Activated CD4-positive, alpha-beta T cell treated with anti-CD3 and anti-CD28 coated beads, Interleukin-2, amount 50 U/mL, for 24 hours (primary cell): ENCODE results near the gene PLIN3.
"Not testable (repeated sequence)": the region's sequence is repeated elsewhere in the genome, so short reads cannot be mapped to it uniquely, and the experiment has no call there.

Experiments used
- DNase-seq, 2 donors: peaks; one replicate each; pipeline ENCODE4 v3.0.0-alpha.2; 2020; ENCODE audit warnings: low read depth in 1 of 2, low spot score in 1 of 2

The PLIN3 gene, protein sequence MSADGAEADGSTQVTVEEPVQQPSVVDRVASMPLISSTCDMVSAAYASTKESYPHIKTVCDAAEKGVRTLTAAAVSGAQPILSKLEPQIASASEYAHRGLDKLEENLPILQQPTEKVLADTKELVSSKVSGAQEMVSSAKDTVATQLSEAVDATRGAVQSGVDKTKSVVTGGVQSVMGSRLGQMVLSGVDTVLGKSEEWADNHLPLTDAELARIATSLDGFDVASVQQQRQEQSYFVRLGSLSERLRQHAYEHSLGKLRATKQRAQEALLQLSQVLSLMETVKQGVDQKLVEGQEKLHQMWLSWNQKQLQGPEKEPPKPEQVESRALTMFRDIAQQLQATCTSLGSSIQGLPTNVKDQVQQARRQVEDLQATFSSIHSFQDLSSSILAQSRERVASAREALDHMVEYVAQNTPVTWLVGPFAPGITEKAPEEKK

DNA sequence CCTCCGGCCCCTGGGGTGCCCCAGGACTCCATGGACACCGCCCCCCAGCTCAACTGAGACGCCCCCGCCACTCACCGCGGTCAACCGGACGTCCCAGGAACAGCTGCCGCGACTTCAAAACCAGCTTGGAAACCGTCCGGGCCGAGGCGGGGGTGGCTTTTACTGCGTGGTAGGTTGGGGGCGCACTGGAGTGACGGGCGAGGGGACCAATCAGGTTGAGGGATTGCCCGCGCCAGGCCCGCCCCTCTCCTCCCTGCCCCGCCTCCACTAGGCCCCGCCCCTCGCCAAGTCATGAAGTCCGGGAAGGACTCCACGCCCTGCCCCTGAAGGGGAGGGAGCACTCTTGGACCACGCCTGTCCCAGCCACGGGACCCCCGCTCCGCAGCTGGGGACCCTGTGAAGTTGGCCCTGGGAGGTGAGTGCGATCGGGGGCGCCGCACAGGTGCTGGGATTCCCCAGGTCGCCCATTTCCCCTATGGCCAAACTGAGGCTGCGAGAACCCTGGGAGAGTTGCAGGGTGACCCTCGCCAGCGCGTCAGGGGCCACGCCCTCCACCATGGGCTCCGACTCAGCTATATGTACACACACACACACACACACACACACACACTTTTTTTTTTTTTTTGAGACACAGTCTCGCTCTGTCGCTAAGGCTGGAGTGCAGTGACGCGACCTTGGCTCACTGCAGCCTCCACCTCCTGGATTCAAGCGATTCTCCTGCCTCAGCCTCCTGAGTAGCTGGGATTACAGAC, at the start of gene PLIN3:
PLIN3 (minus strand) TSS at position 134 of the 752 bp plus-strand sequence. CDS start 6,273 bp downstream, outside the sequence.
- DNase-seq: peak; percentile 84 to 85

DNA sequence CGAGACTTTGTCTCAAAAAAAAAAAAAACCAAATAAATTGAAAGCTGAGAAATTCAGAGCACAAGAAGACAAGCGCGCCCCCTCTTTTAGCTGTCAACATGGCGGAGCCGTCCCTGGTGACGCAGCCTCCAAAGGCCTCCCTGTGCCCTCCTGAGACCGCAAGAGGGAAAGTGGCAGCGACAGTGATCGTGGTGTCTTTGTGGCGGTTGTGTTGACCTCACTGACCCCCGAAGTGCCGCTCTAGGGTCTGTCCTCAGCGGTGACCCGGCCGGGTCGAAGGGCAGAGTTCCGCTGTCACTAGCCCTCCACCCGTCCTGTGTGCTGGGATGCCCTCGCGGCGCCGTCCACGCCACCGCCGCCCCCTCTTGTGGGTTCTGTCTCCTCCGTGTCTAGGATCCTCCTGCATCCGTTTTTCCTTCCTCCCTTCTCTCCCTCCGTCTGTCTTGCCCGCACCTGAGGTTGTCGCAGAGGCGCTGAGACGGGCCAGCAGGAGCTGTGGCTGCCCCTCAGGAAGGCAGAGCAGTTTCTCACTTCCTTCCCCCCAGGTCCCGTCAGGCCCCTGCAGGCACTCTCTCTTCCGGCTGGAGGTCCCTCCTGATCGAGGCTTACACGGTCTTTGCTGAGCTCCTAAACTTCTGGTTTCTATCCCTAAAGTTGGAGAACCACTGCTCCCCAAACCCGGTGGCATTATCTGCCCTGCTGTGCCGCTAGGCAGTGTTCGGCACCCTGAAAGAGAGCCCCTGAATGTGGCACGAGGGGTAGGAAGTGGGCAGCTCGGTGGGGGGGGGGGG, 49.0 kb upstream of the PLIN3 start:
- no peak for DNase-seq

DNA sequence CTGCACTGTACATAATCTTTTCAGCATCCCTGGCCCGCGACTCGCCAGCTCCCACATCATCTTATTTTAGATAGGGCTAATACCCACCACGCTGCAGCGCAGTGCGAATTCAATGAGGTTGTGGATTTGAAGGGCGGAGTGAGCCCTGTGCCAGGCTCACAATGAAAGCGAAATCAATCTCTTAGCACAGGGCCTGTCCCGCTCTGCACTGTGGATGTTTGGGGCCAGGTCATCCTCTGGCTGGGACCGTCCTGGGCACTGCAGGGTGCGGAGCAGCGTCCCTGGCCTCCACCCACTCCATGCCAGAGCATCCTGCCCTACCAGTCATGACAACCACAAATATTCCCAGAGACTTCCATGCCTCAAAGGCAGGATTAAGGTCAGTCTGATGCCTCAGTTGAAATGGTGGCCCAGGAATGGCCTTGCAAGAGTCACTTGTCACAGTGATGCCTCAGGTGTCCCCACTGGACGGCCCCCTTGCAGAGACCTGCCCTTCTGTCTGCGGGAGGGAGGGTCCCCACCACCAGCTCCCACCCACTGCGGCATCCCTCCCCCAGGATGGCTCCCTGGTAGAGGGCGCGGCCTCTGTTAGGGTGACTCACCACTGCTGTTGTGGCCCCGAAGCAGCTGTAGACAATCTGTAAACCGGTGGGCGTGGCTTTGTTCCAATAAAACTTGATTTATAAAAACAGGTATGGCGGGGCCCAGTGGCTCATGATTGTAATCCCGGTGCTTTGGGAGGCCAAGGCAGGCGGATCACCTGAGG, 47.5 kb upstream of the PLIN3 start:
- peak; percentile 34 to 72 for DNase-seq

DNA sequence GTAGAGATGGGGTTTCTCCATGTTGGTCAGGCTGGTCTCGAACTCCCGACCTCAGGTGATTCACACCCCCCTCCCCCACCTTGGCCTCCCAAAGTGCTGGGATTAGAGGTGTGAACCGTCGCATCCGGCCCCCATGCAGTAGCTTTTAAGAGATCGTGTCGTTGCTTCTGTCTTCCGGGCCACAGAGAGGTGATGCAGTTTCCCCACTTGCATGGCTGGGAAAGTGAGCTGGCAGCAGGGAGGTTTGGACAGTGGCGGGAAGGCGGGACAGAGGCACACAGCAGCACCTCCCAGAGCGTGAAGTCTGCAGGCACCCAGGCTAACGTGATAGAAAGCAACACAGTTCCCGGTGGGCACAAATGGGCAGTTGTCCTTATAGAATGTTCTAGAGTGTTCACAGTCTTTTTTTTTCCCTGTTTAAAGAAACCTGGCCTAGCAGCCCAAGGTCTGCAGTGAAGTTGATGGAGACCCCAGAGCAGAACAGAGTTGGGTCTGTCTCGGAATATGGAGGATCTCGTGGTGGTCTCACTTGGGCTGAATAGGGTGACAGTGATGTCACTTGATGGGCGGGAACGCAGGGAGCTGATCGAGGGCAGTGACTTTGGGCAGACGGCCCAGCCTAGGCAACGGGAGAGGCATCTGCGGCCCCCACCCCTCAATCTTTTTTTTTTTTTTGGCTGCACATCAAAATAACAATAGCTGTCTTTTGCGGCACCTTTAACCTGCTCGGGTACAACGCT, 46.7 kb upstream of the PLIN3 start:
- no peak for DNase-seq

DNA sequence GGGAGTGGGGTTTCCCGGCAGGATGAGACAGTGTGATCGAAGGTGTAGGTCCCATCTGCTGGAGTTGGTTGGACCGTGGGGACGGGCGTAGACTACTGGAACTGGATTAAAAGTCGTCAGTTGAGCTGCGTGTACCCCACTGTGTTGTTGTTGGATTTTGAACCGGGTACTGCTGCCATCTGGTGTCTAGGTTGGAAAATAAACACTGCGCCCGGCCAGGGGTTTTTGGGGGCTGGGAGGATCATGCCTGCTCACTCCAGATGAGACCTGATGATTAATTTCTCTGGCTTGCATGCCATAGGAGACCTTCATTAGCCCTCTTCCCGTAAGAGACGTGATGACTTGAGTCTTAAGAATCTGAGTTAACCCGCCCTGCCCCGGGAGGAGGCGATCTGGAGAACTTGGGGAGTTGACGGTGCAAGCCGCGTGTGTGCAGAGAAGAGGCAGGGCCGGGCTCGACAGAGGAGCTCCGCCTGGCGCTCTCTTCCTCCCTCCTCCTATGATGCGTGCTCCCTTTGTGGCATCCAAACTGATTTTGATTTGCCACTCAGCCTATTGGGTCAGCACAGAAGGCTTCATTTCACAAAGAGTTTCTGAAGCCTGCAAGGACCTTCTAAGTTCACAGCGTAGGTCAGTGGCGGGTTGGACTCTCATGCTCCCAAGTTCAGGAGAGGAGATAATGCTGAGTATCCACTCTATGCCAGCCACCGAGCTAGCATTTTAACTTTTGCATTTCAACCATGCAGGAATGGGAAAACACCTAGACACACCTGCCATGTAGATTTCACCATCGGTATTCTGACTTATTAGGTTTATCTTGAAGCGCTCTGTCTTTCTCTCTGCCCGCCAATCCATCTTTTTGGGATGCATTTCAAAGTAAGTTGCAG, 44.6 kb upstream of the PLIN3 start:
- DNase-seq: peak; percentile 53 to 71

DNA sequence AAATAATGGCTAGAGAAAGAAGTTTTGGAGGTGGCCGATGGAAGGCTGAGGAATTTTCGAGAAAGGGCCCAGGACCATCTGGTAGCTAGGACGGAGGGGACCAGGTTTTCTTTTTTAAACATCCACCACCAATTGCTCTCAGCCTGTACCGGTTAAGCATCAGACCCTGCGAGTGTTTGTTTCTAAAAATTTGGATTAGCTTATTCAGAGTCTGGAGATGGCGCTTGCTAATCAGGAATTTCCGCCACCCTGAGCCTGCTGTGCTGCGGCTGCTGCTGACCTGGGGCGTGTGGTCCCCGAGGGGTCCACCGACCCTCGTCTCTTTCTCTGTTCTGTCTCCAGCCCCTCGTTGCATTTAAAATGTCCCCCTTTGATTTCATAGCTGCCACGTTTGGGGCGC, 43.8 kb upstream of the PLIN3 start:
- DNase-seq: no peak

DNA sequence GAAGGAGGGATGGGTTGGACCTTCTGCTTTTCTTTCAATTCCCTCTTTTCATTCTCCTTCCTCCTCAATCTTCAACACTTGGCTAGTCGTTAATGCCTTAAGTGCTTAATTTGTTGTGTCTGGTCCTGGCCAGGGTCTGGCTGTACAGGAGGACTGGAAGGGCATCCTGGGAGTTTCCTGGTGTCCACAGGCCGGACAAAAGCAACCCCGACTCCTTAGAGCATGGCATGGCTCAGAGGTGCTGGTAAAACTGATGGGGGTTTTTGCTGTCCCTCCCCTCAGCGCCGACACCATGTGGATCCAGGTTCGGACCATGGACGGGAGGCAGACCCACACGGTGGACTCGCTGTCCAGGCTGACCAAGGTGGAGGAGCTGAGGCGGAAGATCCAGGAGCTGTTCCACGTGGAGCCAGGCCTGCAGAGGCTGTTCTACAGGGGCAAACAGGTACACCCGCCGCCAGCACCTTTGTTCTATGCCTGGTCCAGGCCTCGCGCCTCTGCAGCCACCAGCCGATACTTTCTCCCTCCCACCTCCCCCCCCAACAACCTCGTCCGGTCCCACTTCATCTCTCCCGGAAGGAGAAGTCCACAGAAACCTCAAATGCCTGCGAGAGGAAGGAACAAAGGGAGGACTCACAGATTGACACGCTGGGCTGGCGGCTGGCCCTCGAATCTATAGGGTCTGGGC, 43.3 kb upstream of the PLIN3 start:
- no peak for DNase-seq

DNA sequence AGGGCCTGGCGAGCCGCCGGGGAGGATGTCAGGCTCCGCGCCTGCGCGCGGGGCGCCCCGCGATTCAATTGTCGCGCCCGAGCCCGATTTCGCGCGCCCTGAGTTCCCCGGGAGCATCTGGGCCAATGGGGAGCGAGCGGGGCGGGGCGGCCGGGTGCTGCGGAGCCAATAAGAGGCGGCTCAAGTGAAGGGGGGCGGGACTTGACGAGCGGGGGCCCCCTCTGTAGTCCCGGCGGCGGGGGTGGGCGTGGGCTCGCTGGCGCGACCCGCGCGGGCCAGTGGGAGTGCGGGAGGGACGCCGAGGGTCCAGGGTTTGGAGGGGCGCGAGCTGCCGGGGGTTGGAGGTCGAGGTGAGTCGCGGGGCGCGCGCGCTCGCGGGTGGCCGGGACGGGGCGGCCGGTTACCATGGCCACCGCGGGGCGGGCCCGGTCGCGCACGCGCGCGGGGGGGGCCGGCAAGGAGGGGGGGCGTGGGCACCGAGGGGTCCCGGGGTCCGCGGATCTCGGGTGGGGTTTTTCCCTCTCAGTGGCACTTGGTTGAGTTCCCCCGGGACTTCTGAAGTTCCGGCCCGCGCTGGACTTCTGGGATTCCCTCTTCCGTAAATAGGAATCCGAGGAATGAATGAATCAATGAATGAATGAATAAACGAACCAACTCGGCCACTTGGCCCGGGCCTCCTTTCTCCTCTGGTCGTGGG, 42.6 kb upstream of the PLIN3 start:
- peak; percentile 88 to 90 for DNase-seq

DNA sequence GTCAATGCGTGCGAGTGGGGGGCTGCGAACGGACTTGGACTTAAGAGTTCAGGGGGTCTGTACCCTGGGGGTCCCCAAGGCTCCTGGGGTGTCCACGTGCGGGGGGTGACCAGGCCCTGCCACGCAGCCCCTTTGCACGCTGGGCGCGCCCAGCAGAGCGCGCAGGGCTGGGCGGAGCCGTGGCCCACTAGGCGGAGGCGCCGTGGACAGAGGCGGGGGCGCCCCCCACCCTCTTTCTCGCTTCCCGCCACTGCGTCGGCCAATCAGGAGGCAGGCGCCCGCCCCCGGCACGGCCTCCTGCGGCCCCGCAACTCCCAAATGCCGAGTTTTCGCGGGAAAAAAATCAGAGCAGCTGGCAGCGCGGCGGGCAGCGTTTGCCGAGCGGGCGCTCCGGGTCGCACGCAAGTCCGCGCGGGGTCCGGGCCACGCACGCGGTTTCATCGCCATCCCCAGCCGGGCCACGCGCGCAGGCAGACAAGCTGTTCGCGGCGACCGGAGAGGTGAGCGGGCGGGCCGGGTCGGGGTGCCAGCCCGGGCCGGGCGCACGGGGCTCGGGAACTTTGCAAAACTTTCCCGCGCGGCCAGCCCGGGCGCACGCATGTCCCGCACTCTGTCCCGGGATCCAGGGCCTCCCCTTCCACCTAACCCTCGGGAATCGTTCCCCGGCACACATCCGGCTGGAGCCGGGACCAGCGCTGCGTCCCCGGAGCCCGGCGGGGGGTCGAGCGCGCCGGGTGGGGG, 41.9 kb upstream of the PLIN3 start, which contains the start of gene UHRF1:
UHRF1 (plus strand) TSS at position 346 of the 741 bp plus-strand sequence. CDS start 1,385 bp downstream, outside the sequence.
- DNase-seq: peak; percentile 28 to 69

DNA sequence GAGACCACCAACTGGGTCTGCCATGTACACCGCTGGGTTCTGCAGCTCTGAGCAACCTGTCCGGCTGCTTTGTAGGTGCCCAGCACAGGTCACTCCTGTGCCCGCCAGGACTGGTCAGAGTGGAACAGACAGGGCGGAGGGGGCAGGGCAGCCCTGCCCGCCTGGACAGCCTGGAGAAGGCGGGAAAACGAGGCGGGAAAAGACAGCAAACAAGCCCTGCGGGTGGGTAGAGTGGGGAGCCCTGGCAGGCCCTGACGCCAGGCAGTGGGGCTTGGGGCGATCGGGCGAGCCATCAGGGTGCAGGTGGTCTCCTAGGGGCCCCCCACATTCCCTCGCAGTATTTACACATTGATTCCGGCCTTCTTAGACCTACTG, 41.3 kb upstream of the PLIN3 start:
- DNase-seq: no peak

DNA sequence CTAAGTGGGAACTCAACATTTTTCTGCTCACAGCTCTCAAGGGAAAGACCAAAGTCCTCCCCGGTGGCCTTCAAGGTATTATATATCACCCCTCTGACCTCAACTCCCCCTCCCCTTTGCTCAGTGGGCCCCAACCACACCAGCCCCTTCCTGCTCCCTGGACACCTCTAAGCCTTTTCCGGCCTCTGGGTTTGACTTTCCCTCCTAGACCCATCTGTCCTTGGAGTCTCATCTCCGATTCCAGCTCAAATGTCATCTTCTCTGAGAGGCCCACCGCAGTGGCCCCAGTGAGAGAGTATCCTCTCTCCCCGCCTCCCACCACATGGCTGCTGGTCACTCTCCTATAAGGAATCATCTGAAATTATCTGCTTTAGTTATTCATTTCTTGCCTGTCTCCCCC, 40.9 kb upstream of the PLIN3 start:
- DNase-seq: no peak

DNA sequence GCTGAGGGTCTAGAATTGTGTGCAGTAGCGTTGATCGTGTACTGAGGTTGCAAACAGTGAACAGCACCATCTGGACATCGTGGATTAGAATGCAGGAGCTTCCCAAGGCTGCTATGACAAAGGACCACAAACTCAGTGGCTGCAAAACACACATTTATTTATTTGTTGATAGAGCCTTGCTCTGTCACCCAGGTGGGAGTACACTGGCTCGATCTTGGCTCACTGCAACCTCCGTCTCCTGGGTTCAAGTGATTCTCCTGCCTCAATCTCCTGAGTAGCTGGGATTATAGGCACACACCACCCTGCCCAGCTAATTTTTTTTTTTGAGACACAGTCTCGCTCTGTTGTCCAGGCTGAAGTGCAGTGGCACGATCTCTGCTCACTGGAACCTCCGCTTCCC, 39.5 kb upstream of the PLIN3 start:
- no peak for DNase-seq

DNA sequence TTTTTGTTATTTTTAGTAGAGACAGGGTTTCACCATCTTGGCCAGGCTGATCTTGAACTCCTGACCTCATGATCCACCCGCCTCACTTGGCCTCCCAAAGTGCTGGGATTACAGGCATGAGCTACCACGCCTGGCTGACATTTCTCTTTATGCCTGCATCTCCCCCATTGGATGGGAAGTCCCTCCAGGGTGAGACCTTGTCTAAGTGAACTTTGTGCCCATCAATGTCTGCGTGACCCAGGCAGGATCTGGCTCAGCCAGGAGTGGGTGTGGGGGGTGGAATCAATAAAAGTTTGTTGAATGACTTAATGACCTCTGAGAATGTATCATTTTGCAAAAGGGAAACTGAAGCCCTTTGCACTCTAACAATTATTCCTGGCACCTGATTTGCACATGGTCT, 37.0 kb upstream of the PLIN3 start:
- no peak for DNase-seq

DNA sequence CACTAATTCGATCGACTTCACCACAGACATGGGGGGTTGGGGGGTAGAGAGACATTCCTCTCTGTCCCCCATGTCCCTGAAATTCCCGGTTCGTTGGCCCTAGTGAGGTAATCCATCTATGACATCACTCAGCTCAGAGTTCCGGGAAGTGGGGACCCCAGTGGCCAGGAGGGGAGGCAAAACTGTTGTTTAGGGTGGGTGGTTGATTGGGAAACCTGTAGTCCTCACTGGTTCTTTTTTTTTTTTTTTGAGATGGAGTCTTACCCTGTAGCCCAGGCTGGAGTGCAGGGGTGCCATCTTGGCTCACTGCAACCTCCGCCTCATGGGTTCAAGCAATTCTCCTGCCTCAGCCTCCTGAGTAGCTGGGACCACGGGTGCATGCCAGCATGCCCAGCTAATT, 35.3 kb upstream of the PLIN3 start, which contains the start of gene ARRDC5:
ARRDC5 (minus strand) TSS at position 101 of the 400 bp plus-strand sequence; CDS start at position 30, 71 bp downstream.
- DNase-seq: no peak

DNA sequence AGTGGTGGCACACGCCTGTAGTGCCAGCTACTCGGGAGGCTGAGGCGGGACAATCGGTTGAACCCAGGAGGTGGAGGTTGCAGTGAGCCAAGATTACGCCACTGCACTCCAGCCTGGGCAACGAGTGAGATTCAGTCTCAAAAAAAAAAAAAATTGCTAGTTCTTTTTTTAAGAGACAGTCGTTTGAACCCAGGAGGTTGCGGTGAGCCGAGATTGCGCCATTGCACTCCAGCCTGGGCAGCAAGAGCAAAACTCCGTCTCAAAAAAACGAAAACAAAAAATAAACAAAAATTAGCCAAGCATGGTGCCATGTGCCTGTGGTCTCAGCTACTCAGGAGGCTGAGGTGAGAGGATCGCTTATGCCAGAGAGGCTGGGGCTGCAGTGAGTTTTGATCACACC, 33.4 kb upstream of the PLIN3 start:
- DNase-seq: not testable (repeated sequence)

DNA sequence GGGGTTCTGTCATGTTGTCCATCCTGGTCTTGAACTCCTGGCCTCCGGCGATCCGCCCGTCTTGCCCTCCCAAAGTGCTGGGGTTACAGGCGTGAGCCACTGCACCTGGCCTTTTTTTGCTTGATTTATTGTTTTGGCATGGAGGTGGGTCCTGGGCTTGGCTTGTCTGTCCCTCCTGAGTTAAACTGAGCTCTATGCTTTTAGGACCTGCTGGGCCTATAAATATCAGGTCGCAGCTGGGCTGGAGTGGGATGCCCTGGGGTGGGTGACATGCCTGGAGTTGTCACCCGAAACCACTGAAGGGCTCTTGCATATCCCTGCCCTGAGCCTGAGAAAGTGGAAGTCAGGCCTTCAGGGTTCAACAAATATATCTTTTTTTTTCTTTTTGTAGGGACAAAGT, 29.7 kb upstream of the PLIN3 start:
- DNase-seq: no peak

DNA sequence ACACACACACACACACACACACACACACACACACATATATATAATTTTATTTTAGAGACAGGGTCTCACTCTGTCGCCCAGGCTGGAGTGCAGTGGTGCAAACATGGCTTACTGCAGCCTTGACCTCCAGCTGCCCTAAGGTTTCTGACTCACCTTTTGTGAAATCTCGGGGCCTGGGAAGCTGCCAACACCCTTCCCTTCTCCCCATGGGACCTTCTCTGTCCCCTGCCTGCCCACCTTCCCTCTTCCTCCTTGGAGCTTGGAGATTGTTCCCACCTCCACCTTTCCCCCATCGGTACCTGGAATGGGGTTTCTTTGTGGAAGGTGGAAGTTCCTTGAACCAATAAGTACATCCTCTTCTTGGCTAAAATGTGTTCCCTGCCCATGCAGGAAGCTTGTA, 28.9 kb upstream of the PLIN3 start:
- DNase-seq: no peak
